PC-3 (cell line): ENCODE measurements around the gene ICE1. TPM values are rescaled to one million over a fixed set of nuclear protein-coding genes. Genes with fewer than 3 reads are reported as not detected.

ENCODE experiments used
- ATAC-seq: fragments of 200-7000 bp; cut with Tn5 transposase; 2 replicates; pipeline ENCODE4 v1.9.1; 2020; ENCODE audit warnings: mild to moderate bottlenecking, moderate library complexity
- BruUV-seq: library from RNA; stranded (reverse); fragments of 400-500 nt; replicated peaks from 2 replicates; lab custom pipeline; 2021; lab: Mats Ljungman, UMichigan
- CTCF ChIA-PET: fragments of 300-600 bp; sonication (Branson Sonifier 250); formaldehyde crosslinking; loops from one replicate; lab custom pipeline; 2022; ENCODE audit warnings: antibody characterized with exemption; lab: Charles Lee
- POLR2A ChIA-PET: fragments of 300-600 bp; sonication (Branson Sonifier 250); formaldehyde crosslinking; loops from one replicate; lab custom pipeline; 2022; ENCODE audit warnings: antibody characterized with exemption; ENCODE audit not compliant: unreplicated experiment; lab: Charles Lee
- DNase-seq: peaks from one replicate; pipeline ENCODE4 v3.0.0-alpha.2; 2015
- H2AFZ ChIP-seq: fragments of 300-600 bp; sonication (generic); 2 replicates; pipeline ENCODE4 v1.6.0; 2016; ENCODE audit warnings: antibody characterized with exemption, low read length
- H3F3A ChIP-seq: fragments of 300-600 bp; sonication (generic); one replicate; pipeline ENCODE4 v1.6.0; 2017; ENCODE audit warnings: antibody characterized with exemption, low read length, control low read depth, mild to moderate bottlenecking; ENCODE audit not compliant: unreplicated experiment
- H3K27ac ChIP-seq: fragments of 300-600 bp; sonication (generic); 2 replicates; pipeline ENCODE4 v1.5.1; 2016; ENCODE audit warnings: mild to moderate bottlenecking, low read length
- H3K27me3 ChIP-seq: fragments of 300-600 bp; sonication (generic); 2 replicates; pipeline ENCODE4 v1.6.1; 2016; ENCODE audit warnings: low read length, mixed read lengths
- H3K36me3 ChIP-seq: fragments of 300-600 bp; sonication (generic); 2 replicates; pipeline ENCODE4 v1.6.1; 2016; ENCODE audit warnings: low read depth, mixed run types, low read length, mixed read lengths
- H3K4me1 ChIP-seq: fragments of 300-600 bp; sonication (generic); 2 replicates; pipeline ENCODE4 v1.5.1; 2016; ENCODE audit warnings: low read length; ENCODE audit not compliant: insufficient read depth
- H3K4me2 ChIP-seq: fragments of 300-600 bp; sonication (generic); 2 replicates; pipeline ENCODE4 v1.6.0; 2016; ENCODE audit warnings: low read length
- H3K4me3 ChIP-seq: fragments of 300-600 bp; sonication (generic); 2 replicates; pipeline ENCODE4 v1.5.1; 2016; ENCODE audit warnings: mild to moderate bottlenecking, low read length, mixed read lengths
- H3K79me2 ChIP-seq: fragments of 300-600 bp; sonication (generic); 2 replicates; pipeline ENCODE4 v1.6.1; 2017; ENCODE audit warnings: low read length, mixed read lengths
- H3K9ac ChIP-seq: fragments of 300-600 bp; sonication (generic); 2 replicates; pipeline ENCODE4 v1.6.0; 2016; ENCODE audit warnings: mild to moderate bottlenecking, low read length
- H3K9me2 ChIP-seq: fragments of 300-600 bp; sonication (generic); replicated peaks from 2 replicates; pipeline ENCODE4 v1.6.1; 2016; ENCODE audit warnings: mixed run types, low read length, mixed read lengths
- H3K9me3 ChIP-seq: fragments of 300-600 bp; sonication (generic); 2 replicates; pipeline ENCODE4 v1.6.1; 2016; ENCODE audit warnings: low read length, mixed read lengths
- H4K20me1 ChIP-seq: fragments of 300-600 bp; sonication (generic); 2 replicates; pipeline ENCODE4 v1.6.1; 2016; ENCODE audit warnings: low read length, mixed read lengths
- CTCF ChIP-seq: fragments of 300-600 bp; sonication (generic); conservative IDR thresholded peaks from 2 replicates; pipeline ENCODE4 v1.5.1; 2017; ENCODE audit warnings: antibody characterized with exemption, low read depth, mild to moderate bottlenecking, low read length
- EZH2 ChIP-seq: fragments of 300-600 bp; sonication (generic); IDR thresholded peaks from one replicate; pipeline ENCODE4 v1.6.1; 2017; ENCODE audit warnings: antibody characterized with exemption, mild to moderate bottlenecking, low read length; ENCODE audit not compliant: unreplicated experiment
- EZH2phosphoT487 ChIP-seq: fragments of 300-600 bp; sonication (generic); IDR thresholded peaks from 2 replicates; pipeline ENCODE4 v1.6.1; 2018; ENCODE audit warnings: mild to moderate bottlenecking, antibody characterized with exemption, low read length, borderline replicate concordance
- intact Hi-C: fragments of 100-400 bp; cut with micrococcal nuclease; formaldehyde crosslinking; loops from 2 replicates; pipeline ENCODE4 v1.9.0; 2023
- total RNA-seq: library from RNA; depleted of rRNA; stranded (reverse); fragments of >200 nt; gene quantifications from 2 replicates; pipeline ENCODE4 v1.2.3, GENCODE V29; 2014

Gene ICE1
- total RNA-seq, 1 experiment from 2014 or later: 21.9 TPM

DNA sequence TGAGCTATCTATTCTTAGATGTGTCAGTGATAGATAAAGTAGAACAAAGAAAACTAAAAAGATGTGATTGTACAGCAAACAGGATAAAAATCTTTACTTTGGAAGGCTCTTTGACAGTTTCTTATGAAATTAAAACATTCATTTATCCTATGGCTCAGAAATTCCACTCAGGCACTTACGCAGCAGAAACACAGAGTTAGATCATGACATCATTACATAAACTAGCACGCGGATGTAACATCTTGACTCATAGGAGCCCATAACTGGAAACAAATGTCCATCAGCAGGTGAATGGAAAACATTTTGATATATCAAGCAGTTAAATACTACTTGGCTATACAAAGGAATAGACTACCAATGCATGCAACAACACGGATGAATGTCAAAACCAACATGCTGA, 45.3 kb downstream of the ICE1 start:
- TF ChIP-seq CTCF (no peak), EZH2phosphoT487 (no peak), EZH2 (no peak)
- H3K27ac ChIP-seq: no peak overlapping the region
- intact Hi-C loops: no loop called here
- no peak for ATAC-seq
- POLR2A ChIA-PET: no interaction called here
- H3K4me3 ChIP-seq: no peak overlapping the region
- H3K79me2 ChIP-seq: no peaks in the 10 kb centered on the region
- H3K4me1 ChIP-seq: no peaks in the 10 kb centered on the region
- H3F3A ChIP-seq: no peaks in the 10 kb centered on the region
- no TSS peak for BruUV-seq
- no peaks in the 10 kb centered on the region for H4K20me1 ChIP-seq
- peaks cover 41% of the 10 kb centered on the region for H3K36me3 ChIP-seq
- no peaks in the 10 kb centered on the region for H3K9me2 ChIP-seq
- no peak for DNase-seq
- no peak overlapping the region for H2AFZ ChIP-seq
- CTCF ChIA-PET: no interaction called here
- no peak overlapping the region for H3K4me2 ChIP-seq
- no peaks in the 10 kb centered on the region for H3K27me3 ChIP-seq
- H3K9me3 ChIP-seq: no peaks in the 10 kb centered on the region
- no peak overlapping the region for H3K9ac ChIP-seq

GRCh38 chr5:5470933-5471332, 48.5 kb downstream of the ICE1 start:
- no peak for ATAC-seq
- no peak for TF ChIP-seq EZH2phosphoT487
- no peak for TF ChIP-seq CTCF
- no peak for TF ChIP-seq EZH2
- no peak overlapping the region for H2AFZ ChIP-seq
- ChIA-PET POLR2A (no interaction called here), CTCF (no interaction called here)
- no peaks in the 10 kb centered on the region for H3F3A ChIP-seq
- H3K4me1 ChIP-seq: no peaks in the 10 kb centered on the region
- peaks cover 34% of the 10 kb centered on the region; the same call in 1 of the 2 replicates for H3K36me3 ChIP-seq
- no peaks in the 10 kb centered on the region for H4K20me1 ChIP-seq
- H3K9me3 ChIP-seq: no peaks in the 10 kb centered on the region
- no peaks in the 10 kb centered on the region for H3K27me3 ChIP-seq
- H3K4me2 ChIP-seq: no peak overlapping the region
- intact Hi-C loops: no loop called here
- no peaks in the 10 kb centered on the region for H3K9me2 ChIP-seq
- no peaks in the 10 kb centered on the region for H3K79me2 ChIP-seq
- DNase-seq: no peak
- no peak overlapping the region for H3K4me3 ChIP-seq
- H3K27ac ChIP-seq: no peak overlapping the region
- no TSS peak for BruUV-seq
- H3K9ac ChIP-seq: no peak overlapping the region

- no peaks in the 10 kb centered on the region for H3K9me2 ChIP-seq
- H3K4me1 ChIP-seq: no peaks in the 10 kb centered on the region
- H3K79me2 ChIP-seq: no peaks in the 10 kb centered on the region
- no peak overlapping the region for H3K9ac ChIP-seq
- BruUV-seq: no TSS peak
- no peaks in the 10 kb centered on the region for H3K9me3 ChIP-seq
- TF ChIP-seq EZH2phosphoT487: no peak
- no peak for TF ChIP-seq EZH2
- no peak for TF ChIP-seq CTCF
- CTCF ChIA-PET: no interaction called here
- no peak overlapping the region for H2AFZ ChIP-seq
- peak; percentile 40 for DNase-seq
- H3K4me2 ChIP-seq: no peak overlapping the region
- H4K20me1 ChIP-seq: no peaks in the 10 kb centered on the region
- no peak overlapping the region for H3K4me3 ChIP-seq
- intact Hi-C loops: no loop called here
- H3K27ac ChIP-seq: no peak overlapping the region
- H3K27me3 ChIP-seq: no peaks in the 10 kb centered on the region
- no peaks in the 10 kb centered on the region for H3F3A ChIP-seq
- POLR2A ChIA-PET: no interaction called here
- no peak for ATAC-seq
- peaks cover 27% of the 10 kb centered on the region for H3K36me3 ChIP-seq
These were observed 50.7 kb downstream of the ICE1 start for GRCh38 chr5:5473226-5473625.
